ENCODE results near the gene PER1.

The PER1 gene

GRCh38 chr17:8124350-8125153 lies 27.7 kb downstream of the PER1 start:
- DNase-seq (ENCODE audit: low spot score) = no peak
- in situ Hi-C loops (cut with MboI; ENCODE audit: low pct_unique_long_range_greater_than_20kb, low sequenced_read_pairs, unreplicated experiment) = no loop called here
- TF ChIP-seq, protein P1, sequence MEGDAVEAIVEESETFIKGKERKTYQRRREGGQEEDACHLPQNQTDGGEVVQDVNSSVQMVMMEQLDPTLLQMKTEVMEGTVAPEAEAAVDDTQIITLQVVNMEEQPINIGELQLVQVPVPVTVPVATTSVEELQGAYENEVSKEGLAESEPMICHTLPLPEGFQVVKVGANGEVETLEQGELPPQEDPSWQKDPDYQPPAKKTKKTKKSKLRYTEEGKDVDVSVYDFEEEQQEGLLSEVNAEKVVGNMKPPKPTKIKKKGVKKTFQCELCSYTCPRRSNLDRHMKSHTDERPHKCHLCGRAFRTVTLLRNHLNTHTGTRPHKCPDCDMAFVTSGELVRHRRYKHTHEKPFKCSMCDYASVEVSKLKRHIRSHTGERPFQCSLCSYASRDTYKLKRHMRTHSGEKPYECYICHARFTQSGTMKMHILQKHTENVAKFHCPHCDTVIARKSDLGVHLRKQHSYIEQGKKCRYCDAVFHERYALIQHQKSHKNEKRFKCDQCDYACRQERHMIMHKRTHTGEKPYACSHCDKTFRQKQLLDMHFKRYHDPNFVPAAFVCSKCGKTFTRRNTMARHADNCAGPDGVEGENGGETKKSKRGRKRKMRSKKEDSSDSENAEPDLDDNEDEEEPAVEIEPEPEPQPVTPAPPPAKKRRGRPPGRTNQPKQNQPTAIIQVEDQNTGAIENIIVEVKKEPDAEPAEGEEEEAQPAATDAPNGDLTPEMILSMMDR (IDR thresholded peaks at IDR 0.05; ENCODE audit: extremely low read depth, insufficient read depth, missing control alignments) = no peak

- TF ChIP-seq, protein P1 (IDR thresholded peaks at IDR 0.05; ENCODE audit: extremely low read depth, insufficient read depth, missing control alignments) = no peak
- no peak for DNase-seq (ENCODE audit: low spot score)
- in situ Hi-C loops (cut with MboI; ENCODE audit: low pct_unique_long_range_greater_than_20kb, low sequenced_read_pairs, unreplicated experiment) = no loop called here
These were observed 28.4 kb downstream of the PER1 start, which contains the start of gene HES7 for GRCh38 chr17:8123695-8124349. Gene HES7, minus strand, starts transcription at chr17:8124106. Its CDS starts 22 bp downstream, at chr17:8124084.

- TF ChIP-seq, protein P1 (IDR thresholded peaks at IDR 0.05; ENCODE audit: extremely low read depth, insufficient read depth, missing control alignments) = no peak
- peak; percentile 64 for DNase-seq (ENCODE audit: low spot score)
- in situ Hi-C loops (cut with MboI; ENCODE audit: low pct_unique_long_range_greater_than_20kb, low sequenced_read_pairs, unreplicated experiment) = no loop called here
These were observed 29.1 kb downstream of the PER1 start for GRCh38 chr17:8122924-8123694.

DNA sequence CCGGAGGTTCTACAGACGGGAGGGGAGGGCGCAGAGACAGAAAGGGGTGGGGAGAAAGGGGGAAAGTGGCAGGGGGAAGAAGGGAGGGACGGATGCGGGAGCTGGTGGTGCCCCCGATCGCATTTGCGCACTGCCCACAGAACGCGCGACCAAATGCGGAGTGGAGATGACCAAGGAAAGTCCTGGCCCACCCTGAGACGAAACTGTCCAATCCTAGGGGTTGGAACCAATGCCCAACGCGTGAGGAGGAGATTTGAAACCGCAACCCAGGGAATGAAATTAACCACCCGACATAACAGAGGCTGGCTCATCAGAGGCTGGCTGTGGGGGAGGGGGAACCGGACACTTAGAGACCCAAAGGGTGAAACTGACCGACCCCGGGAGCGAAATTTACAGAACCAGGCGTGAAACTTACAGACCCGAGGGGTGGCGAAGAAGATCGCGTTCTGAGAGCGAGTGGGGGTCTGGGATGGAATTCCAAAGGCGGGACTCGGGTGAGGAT lies 29.7 kb downstream of the PER1 start:
- TF ChIP-seq, protein P1 (IDR thresholded peaks at IDR 0.05; ENCODE audit: extremely low read depth, insufficient read depth, missing control alignments) = no peak
- DNase-seq (ENCODE audit: low spot score) = no peak
- in situ Hi-C loops (cut with MboI; ENCODE audit: low pct_unique_long_range_greater_than_20kb, low sequenced_read_pairs, unreplicated experiment) = no loop called here

GRCh38 chr17:8121681-8122421 lies 30.4 kb downstream of the PER1 start:
- TF ChIP-seq, protein P1 (IDR thresholded peaks at IDR 0.05; ENCODE audit: extremely low read depth, insufficient read depth, missing control alignments) = peak; percentile 91
- in situ Hi-C loops (cut with MboI; ENCODE audit: low pct_unique_long_range_greater_than_20kb, low sequenced_read_pairs, unreplicated experiment) = no loop called here
- peak; percentile 78 for DNase-seq (ENCODE audit: low spot score)

DNA sequence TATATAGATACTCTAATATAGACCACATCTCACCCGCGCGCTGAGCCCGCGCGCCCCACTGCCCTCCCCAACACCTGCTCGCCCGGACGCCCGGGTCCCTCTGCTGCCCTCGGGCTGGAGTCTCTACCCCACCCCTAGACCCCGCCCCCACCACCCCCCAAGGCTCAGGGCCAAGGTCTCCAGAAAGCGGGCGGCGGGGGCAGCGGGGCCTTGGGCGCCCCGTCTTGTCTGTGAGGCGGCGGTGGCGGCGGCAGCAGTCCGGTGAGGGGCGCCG lies 30.9 kb downstream of the PER1 start:
- no peak for DNase-seq (ENCODE audit: low spot score)
- TF ChIP-seq, protein P1 (IDR thresholded peaks at IDR 0.05; ENCODE audit: extremely low read depth, insufficient read depth, missing control alignments) = no peak
- in situ Hi-C loops (cut with MboI; ENCODE audit: low pct_unique_long_range_greater_than_20kb, low sequenced_read_pairs, unreplicated experiment) = no loop called here
